GM18909 (cell line): ENCODE results near the gene XAGE2.

Source experiments
- ATAC-seq: cut with Tn5 transposase; IDR thresholded peaks from one replicate; pipeline ENCODE4 v1.9.1; 2021; ENCODE audit warnings: mild to moderate bottlenecking; ENCODE audit not compliant: unreplicated experiment, poor library complexity

Gene XAGE2

GRCh38 chrX:52422884-52423283 is 54.1 kb downstream of the XAGE2 start:
- no peak for ATAC-seq

- no peak for ATAC-seq
Measured at GRCh38 chrX:52424656-52425055, 55.8 kb downstream of the XAGE2 start.
